CD8-positive, alpha-beta memory T cell (primary cell): ENCODE data around the gene VGLL4. TPM values are rescaled to one million over a fixed set of nuclear protein-coding genes. Genes with fewer than 3 reads are reported as not detected.
"Not testable (repeated sequence)": the region's sequence is repeated elsewhere in the genome, so short reads cannot be mapped to it uniquely, and the experiment has no call there.

ENCODE experiments used
- CTCF ChIA-PET: fragments of 350-600 bp; sonication (Branson Sonifier 250); formaldehyde crosslinking; loops from one replicate; lab custom pipeline; 2021; ENCODE audit warnings: antibody characterized with exemption; lab: Charles Lee
- POLR2A ChIA-PET: fragments of 350-600 bp; sonication (Branson Sonifier 250); formaldehyde crosslinking; loops from one replicate; lab custom pipeline; 2021; ENCODE audit warnings: antibody characterized with exemption; lab: Charles Lee
- DNase-seq, 5 donors: peaks; one replicate each; pipeline versions ENCODE4 v3.0.0 to v3.0.0-alpha.2; 2020 to 2022; ENCODE audit warnings: mixed read lengths in 1 of 5
- H3K27ac ChIP-seq: one replicate; pipeline ENCODE4 v1.7.0; 2013; ENCODE audit warnings: low read depth, mild to moderate bottlenecking, low read length, moderate library complexity
- H3K27me3 ChIP-seq: 2 replicates; pipeline ENCODE4 v1.7.0; 2013; ENCODE audit warnings: low read length, mild to moderate bottlenecking; ENCODE audit not compliant: insufficient read depth, poor library complexity, severe bottlenecking
- H3K36me3 ChIP-seq: 2 replicates; pipeline ENCODE4 v1.7.0; 2013; ENCODE audit warnings: mild to moderate bottlenecking, low read length, moderate library complexity; ENCODE audit not compliant: insufficient read depth
- H3K4me1 ChIP-seq: 2 replicates; pipeline ENCODE4 v1.7.0; 2013; ENCODE audit warnings: mild to moderate bottlenecking, low read length, moderate library complexity; ENCODE audit not compliant: insufficient read depth
- H3K4me3 ChIP-seq: 2 replicates; pipeline ENCODE4 v1.7.0; 2013; ENCODE audit warnings: mild to moderate bottlenecking, low read length
- H3K9me3 ChIP-seq: 2 replicates; pipeline ENCODE4 v1.7.0; 2013; ENCODE audit warnings: mild to moderate bottlenecking, low read length
- H3K27ac Mint-ChIP-seq, 8 donors: one replicate each; pipeline ENCODE4 v1.8.0; 2020 to 2021; ENCODE audit warnings: mixed read lengths in 8 of 8, mild to moderate bottlenecking in 6 of 8, inconsistent platforms in 3 of 8, moderate library complexity in 3 of 8
- H3K27me3 Mint-ChIP-seq, 2 donors: one replicate each; pipeline ENCODE4 v1.8.0; 2020 to 2021; ENCODE audit warnings: mixed read lengths in 2 of 2, mild to moderate bottlenecking in 1 of 2, moderate library complexity in 1 of 2
- H3K36me3 Mint-ChIP-seq, 3 donors: one replicate each; pipeline ENCODE4 v1.8.0; 2020 to 2021; ENCODE audit warnings: mixed read lengths in 3 of 3, inconsistent platforms in 1 of 3, mild to moderate bottlenecking in 1 of 3
- H3K4me1 Mint-ChIP-seq, 3 donors: one replicate each; pipeline ENCODE4 v1.8.0; 2020 to 2021; ENCODE audit warnings: mixed read lengths in 3 of 3, inconsistent platforms in 1 of 3, mild to moderate bottlenecking in 1 of 3
- H3K4me3 Mint-ChIP-seq, 7 donors: one replicate each; pipeline ENCODE4 v1.8.0; 2020 to 2021; ENCODE audit warnings: mixed read lengths in 7 of 7, mild to moderate bottlenecking in 6 of 7, moderate library complexity in 4 of 7, inconsistent platforms in 2 of 7
- H3K9me3 Mint-ChIP-seq, 5 donors: one replicate each; pipeline ENCODE4 v1.8.0; 2020 to 2022; ENCODE audit warnings: mixed read lengths in 5 of 5, mild to moderate bottlenecking in 3 of 5, moderate library complexity in 2 of 5, inconsistent platforms in 1 of 5
- polyA plus RNA-seq: library from polyadenylated mRNA; unstranded; fragments of 300-500 nt; fragmentation: Illumina TruSeq; gene quantifications from one replicate; pipeline ENCODE4 v1.2.3, GENCODE V29; 2021
- total RNA-seq, 2 experiments: library from RNA; stranded (reverse); gene quantifications; one replicate each; pipeline ENCODE4 v1.2.3, GENCODE V29; 2021

Gene VGLL4
- total and polyA plus RNA-seq, 3 experiments from 2014 or later = 29.9 to 40.5 (median 37.7) TPM

GRCh38 chr3:11530153-11530721 lies 113.5 kb downstream of the VGLL4 start:
- Mint-ChIP-seq H3K27me3 (no peaks in the 10 kb centered on the region), H3K4me1 (peaks cover 0 to 9% (median 0%) of the 10 kb centered on the region in 3 donors), H3K9me3 (peaks cover 0 to 2% (median 0%) of the 10 kb centered on the region in 5 donors), H3K36me3 (peaks cover 3 to 10% (median 5%) of the 10 kb centered on the region in 3 donors), H3K4me3 (no peak overlapping the region), H3K27ac (no peak overlapping the region)
- DNase-seq = no peak
- no peaks in the 10 kb centered on the region for H3K9me3 ChIP-seq
- H3K27me3 ChIP-seq = no peaks in the 10 kb centered on the region
- ChIA-PET POLR2A (no interaction called here), CTCF (no interaction called here)
- no peak overlapping the region for H3K4me3 ChIP-seq
- H3K4me1 ChIP-seq = no peaks in the 10 kb centered on the region
- H3K36me3 ChIP-seq = no peaks in the 10 kb centered on the region
- H3K27ac ChIP-seq = no peak overlapping the region

- no peaks in the 10 kb centered on the region for H3K4me1 ChIP-seq
- DNase-seq = no peak
- no peaks in the 10 kb centered on the region for H3K27me3 ChIP-seq
- H3K27me3 Mint-ChIP-seq = no peaks in the 10 kb centered on the region
- H3K36me3 Mint-ChIP-seq = peaks cover 3 to 10% (median 5%) of the 10 kb centered on the region in 3 donors
- no peak overlapping the region for H3K27ac Mint-ChIP-seq
- H3K4me3 ChIP-seq = no peak overlapping the region
- POLR2A ChIA-PET = no interaction called here
- peaks cover 0 to 9% (median 0%) of the 10 kb centered on the region in 3 donors for H3K4me1 Mint-ChIP-seq
- H3K27ac ChIP-seq = no peak overlapping the region
- no peaks in the 10 kb centered on the region for H3K36me3 ChIP-seq
- H3K9me3 ChIP-seq = no peaks in the 10 kb centered on the region
- H3K9me3 Mint-ChIP-seq = peaks cover 0 to 2% (median 0%) of the 10 kb centered on the region in 5 donors
- H3K4me3 Mint-ChIP-seq = no peak overlapping the region
- CTCF ChIA-PET = interaction anchor here (0.7 kb wide), 1 partner anchor 92 kb away, joined by 4 read pairs; no protein-coding TSS in a partner anchor
Measured at GRCh38 chr3:11529281-11529680, 114.4 kb downstream of the VGLL4 start.

GRCh38 chr3:11526121-11526520 lies 117.6 kb downstream of the VGLL4 start:
- H3K36me3 Mint-ChIP-seq, H3K4me1 Mint-ChIP-seq, H3K27me3 ChIP-seq, H3K27ac ChIP-seq, H3K9me3 ChIP-seq, H3K36me3 ChIP-seq, DNase-seq, POLR2A ChIA-PET, H3K9me3 Mint-ChIP-seq, H3K27ac Mint-ChIP-seq, H3K4me1 ChIP-seq, CTCF ChIA-PET, H3K4me3 ChIP-seq, H3K4me3 Mint-ChIP-seq, H3K27me3 Mint-ChIP-seq: not testable (repeated sequence)

- peaks cover 0 to 2% (median 0%) of the 10 kb centered on the region in 5 donors for H3K9me3 Mint-ChIP-seq
- ChIA-PET CTCF (no interaction called here), POLR2A (no interaction called here)
- H3K4me3 Mint-ChIP-seq = no peak overlapping the region
- H3K36me3 ChIP-seq = no peaks in the 10 kb centered on the region
- no peaks in the 10 kb centered on the region for H3K9me3 ChIP-seq
- no peaks in the 10 kb centered on the region for H3K27me3 Mint-ChIP-seq
- no peak for DNase-seq
- H3K4me1 ChIP-seq = no peaks in the 10 kb centered on the region
- H3K27ac ChIP-seq = no peak overlapping the region
- peaks cover 3 to 11% (median 6%) of the 10 kb centered on the region in 3 donors for H3K36me3 Mint-ChIP-seq
- no peak overlapping the region for H3K4me3 ChIP-seq
- H3K27me3 ChIP-seq = no peaks in the 10 kb centered on the region
- H3K4me1 Mint-ChIP-seq = no peaks in the 10 kb centered on the region
- H3K27ac Mint-ChIP-seq = peak overlapping the region in 1 of 8 donors; percentile 9
Measured at GRCh38 chr3:11523572-11524101, 120.1 kb downstream of the VGLL4 start.

- Mint-ChIP-seq H3K27ac (peak overlapping the region in 2 of 8 donors; percentile 9 to 54), H3K27me3 (no peaks in the 10 kb centered on the region), H3K4me1 (no peaks in the 10 kb centered on the region), H3K4me3 (no peak overlapping the region), H3K36me3 (peaks cover 3 to 9% (median 6%) of the 10 kb centered on the region in 3 donors), H3K9me3 (peaks cover 0 to 2% (median 0%) of the 10 kb centered on the region in 5 donors)
- Histone ChIP-seq H3K27ac (no peak overlapping the region), H3K4me3 (no peak overlapping the region), H3K27me3 (no peaks in the 10 kb centered on the region), H3K4me1 (no peaks in the 10 kb centered on the region), H3K36me3 (no peaks in the 10 kb centered on the region), H3K9me3 (no peaks in the 10 kb centered on the region)
- POLR2A ChIA-PET = no interaction called here
- CTCF ChIA-PET = no interaction called here
- DNase-seq = no peak
Measured at GRCh38 chr3:11522953-11523571, 120.7 kb downstream of the VGLL4 start.

GRCh38 chr3:11522398-11522715 lies 121.4 kb downstream of the VGLL4 start:
- H3K9me3 Mint-ChIP-seq = peaks cover 0 to 1% (median 0%) of the 10 kb centered on the region in 5 donors
- DNase-seq = no peak
- ChIA-PET CTCF (no interaction called here), POLR2A (no interaction called here)
- H3K27me3 Mint-ChIP-seq = no peaks in the 10 kb centered on the region
- no peaks in the 10 kb centered on the region for H3K27me3 ChIP-seq
- no peaks in the 10 kb centered on the region for H3K36me3 ChIP-seq
- H3K4me1 ChIP-seq = no peaks in the 10 kb centered on the region
- H3K36me3 Mint-ChIP-seq = peaks cover 2 to 7% (median 6%) of the 10 kb centered on the region in 3 donors
- no peak overlapping the region for H3K4me3 Mint-ChIP-seq
- H3K27ac Mint-ChIP-seq = no peak overlapping the region
- H3K4me3 ChIP-seq = no peak overlapping the region
- H3K9me3 ChIP-seq = no peaks in the 10 kb centered on the region
- no peak overlapping the region for H3K27ac ChIP-seq
- no peaks in the 10 kb centered on the region for H3K4me1 Mint-ChIP-seq

GRCh38 chr3:11521167-11521566 lies 122.5 kb downstream of the VGLL4 start:
- no peak for DNase-seq
- Mint-ChIP-seq H3K27ac (peak overlapping the region in 1 of 8 donors; percentile 31), H3K36me3 (peaks cover 0 to 6% (median 1%) of the 10 kb centered on the region in 3 donors), H3K9me3 (no peaks in the 10 kb centered on the region), H3K27me3 (no peaks in the 10 kb centered on the region), H3K4me3 (no peak overlapping the region), H3K4me1 (no peaks in the 10 kb centered on the region)
- H3K27me3 ChIP-seq = no peaks in the 10 kb centered on the region
- H3K4me3 ChIP-seq = no peak overlapping the region
- H3K27ac ChIP-seq = no peak overlapping the region
- no peaks in the 10 kb centered on the region for H3K9me3 ChIP-seq
- CTCF ChIA-PET = no interaction called here
- H3K36me3 ChIP-seq = no peaks in the 10 kb centered on the region
- POLR2A ChIA-PET = no interaction called here
- no peaks in the 10 kb centered on the region for H3K4me1 ChIP-seq

- Histone ChIP-seq H3K27ac (no peak overlapping the region), H3K4me1 (no peaks in the 10 kb centered on the region), H3K9me3 (no peaks in the 10 kb centered on the region), H3K36me3 (no peaks in the 10 kb centered on the region), H3K4me3 (no peak overlapping the region), H3K27me3 (no peaks in the 10 kb centered on the region)
- Mint-ChIP-seq H3K9me3 (no peaks in the 10 kb centered on the region), H3K27me3 (no peaks in the 10 kb centered on the region), H3K27ac (no peak overlapping the region), H3K4me1 (peaks cover 0 to 4% (median 1%) of the 10 kb centered on the region in 3 donors), H3K4me3 (no peak overlapping the region), H3K36me3 (peaks cover 0 to 9% (median 1%) of the 10 kb centered on the region in 3 donors)
- POLR2A ChIA-PET = no interaction called here
- no peak for DNase-seq
- CTCF ChIA-PET = no interaction called here
Measured at GRCh38 chr3:11517601-11518000, 126.1 kb downstream of the VGLL4 start.
